ENCODE results near the gene MAPRE2.

Gene MAPRE2

DNA sequence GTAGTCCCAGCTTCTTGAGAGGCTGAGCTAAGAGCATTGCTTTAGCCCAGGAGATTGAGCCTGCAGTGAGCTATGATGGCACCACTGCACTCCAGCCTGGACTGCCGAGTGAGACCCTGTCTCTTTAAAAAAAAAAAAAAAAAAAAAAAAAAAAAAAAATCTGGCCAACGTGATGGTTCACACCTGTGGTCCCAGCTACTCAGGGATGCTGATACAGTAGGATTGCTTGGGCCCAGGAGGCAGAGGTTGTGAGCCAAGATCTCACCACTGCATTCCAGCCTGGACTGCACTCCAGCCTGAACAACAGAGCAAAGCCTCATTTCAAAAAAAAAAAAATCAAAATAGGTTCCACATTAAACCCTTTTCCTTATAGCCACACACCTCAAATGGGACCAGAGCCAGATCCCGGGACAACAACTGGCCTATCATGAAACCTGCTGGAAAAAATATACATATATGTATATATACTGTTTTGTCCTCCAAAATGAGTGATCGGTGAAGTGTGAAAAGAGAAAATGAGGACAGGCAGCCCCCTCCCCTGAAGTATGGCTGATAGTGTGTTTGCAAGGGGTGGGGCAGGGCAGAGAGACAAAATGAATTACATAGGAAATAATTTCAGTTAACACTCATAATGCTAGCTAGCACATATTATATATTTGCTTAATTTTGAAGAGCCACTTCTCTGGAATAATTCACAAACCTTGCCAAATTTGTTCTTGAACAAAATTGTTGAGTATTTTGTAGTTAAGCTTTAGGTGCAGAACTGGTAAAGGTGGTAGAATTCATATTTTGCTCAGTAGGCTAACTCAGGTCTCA is 22.9 kb downstream of the MAPRE2 start:
- no peak for DNase-seq

DNA sequence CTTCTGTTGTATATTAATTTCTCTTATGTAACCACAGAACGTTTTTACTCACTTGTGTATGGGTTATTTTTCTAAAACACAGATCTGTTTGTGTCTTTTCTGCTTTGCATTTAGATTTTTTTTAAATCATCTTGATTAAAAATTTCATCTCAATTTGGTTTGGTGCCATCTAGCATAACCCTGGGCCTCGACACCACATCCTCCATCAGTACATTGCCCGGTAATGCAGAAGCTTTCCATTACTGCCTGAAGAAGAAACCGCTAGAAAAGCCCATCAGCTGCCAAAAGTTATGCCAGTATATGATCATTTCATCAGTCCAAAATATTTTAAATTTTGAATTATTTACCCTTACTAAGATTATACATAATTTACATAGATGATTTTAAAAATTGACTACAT is 26.2 kb downstream of the MAPRE2 start:
- no peak for DNase-seq

DNA sequence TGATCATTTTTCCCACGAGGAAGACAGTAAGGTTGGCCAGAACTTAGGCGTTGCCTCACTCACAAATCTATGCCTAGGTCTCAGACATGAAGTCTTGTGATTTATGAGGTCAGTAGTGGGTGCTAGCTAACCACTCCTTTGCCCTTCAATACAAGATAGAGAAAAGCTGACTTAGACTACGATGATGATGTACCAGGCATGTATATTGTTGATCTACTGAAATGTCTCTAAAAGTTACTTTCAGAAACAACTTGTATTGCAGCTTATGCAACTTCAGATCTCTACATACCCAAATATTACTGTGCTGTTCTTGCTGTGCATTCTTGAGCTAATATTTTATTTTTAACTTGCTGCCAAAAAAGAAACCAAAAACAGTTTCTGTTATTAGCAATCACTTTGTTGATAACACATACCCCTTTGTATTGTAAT is 30.6 kb downstream of the MAPRE2 start:
- no peak for DNase-seq

DNA sequence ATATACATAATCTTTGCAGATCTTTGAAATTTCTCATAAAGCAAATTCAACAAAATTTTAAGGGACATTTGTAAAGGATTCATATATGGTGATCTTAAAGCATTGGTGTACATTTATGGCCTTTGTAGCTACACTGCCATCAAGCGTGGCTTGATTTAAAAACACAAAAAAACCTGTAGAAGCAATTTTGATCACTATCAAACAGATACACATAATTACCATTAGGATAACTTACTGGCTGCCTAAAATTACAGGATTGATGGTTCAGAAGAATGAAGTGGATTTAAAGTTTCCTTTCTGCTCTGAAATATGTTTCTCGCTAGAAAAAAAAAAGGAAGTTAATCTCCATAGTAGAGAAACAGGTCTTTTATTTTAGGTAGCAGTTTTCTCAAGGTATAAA is 31.4 kb downstream of the MAPRE2 start:
- DNase-seq: no peak

DNA sequence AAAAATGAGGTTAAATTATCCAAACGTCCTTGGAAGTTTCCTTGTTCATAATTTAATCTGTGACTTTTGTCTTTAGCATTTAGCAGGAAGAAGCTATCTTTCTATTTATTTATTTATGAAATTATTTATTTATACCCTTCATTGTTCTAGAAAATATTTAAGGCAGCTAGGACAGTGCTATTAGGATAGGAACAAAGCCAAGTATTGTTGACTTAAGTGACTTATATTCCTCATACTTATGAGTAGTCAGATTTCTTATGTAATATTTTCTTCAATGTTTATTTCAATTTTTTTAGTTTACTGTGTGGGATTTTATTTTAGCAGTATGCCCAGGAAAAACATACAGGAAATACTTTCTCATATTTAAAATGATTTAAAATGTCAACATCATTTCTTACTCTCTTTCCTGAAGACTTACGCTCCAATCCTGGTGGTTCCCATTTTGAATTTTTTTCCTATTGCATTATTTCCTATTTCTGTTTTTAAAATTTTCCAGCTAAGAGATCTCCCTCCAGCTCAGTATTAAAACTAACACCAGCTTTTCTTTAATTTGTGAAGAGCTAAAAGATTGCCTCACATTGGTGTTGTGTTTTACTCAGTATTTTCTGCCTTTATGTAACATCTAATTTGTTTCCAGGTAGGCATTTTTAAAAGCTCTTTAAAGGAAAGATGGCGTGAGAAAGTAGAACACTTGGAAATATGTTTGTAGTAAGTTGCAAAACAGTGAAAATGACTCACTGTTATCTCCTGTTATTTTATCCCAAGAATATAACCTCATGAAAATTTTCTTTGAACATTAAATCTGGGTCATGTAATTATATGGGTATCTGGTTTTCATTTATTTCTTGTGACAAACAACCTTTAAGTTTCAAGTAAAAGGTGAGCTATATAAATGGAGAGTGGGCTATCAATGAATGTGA is 32.2 kb downstream of the MAPRE2 start:
- no peak for DNase-seq

DNA sequence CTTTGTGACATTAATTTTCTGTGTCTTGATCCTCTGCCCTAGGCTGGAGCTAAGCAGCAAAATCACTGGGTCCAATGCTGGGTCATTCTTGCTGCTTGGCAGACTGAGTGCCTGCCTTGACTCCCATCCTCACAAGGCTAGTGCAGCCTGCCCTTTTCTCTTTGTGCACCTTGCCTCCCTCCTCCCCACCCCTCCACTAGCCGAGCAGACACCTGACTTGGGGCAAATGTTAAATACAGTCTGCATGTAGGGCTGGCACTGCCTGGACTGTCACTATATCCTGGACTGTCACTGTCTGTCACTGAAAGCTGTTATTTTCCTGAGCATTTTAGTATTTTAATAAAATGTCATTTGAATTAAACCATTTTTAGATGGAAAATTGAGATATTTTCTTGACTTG is 33.4 kb downstream of the MAPRE2 start:
- DNase-seq: no peak

DNA sequence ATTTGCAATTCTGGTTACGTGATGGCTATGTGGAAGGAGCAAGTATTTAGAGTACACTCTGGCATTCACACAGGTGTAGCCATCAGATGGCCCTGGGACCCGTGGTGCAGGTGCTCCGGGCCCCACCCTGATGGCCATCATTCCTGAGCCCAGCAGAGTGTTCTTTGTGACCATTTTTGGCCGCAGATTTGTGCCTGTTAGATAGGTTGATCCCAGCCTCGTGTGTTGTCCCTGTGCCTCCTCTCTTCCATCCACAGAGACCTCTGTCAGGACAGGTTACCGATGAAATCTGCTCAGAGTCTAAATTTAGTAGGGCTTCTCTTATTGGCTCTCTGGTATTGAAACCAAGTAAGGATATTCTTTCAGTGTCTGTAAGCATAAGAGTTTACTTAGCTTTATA is 33.9 kb downstream of the MAPRE2 start:
- no peak for DNase-seq

DNA sequence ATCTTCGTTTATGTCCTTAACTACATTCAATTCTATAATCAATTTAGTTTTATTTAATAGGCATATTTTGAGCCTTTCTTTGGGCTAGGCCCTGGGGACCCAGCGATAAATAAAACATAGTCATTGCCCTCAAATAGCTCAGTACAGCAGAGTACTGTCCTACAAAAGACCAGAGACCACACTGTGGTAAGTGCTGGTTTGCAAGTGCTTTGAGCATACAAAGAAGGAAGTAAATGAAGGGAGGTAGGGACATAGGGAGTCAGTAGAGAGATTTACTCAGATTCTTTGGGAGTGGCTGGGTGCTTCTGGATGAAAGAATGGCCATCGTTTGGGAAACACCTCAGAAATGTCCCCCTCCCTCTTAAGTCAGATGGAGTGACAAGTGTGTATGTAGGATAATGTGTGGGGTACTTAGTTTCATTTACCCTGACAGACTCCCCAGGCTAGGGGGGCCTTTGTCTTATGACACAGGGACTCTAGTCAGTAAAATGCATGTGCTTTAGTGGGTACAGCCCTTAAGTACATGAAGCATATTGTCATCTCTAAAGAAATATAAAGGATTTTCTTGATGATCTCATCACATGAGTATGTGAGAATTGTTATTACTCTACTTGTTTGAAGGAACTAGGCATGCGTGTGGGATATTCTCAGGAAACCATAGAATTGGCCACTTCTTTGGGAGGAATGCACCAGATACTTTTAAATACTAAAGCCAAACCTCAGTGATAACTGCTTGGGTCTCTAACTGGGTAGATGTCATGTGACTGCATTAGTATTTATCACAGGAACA is 35.1 kb downstream of the MAPRE2 start:
- DNase-seq: no peak

DNA sequence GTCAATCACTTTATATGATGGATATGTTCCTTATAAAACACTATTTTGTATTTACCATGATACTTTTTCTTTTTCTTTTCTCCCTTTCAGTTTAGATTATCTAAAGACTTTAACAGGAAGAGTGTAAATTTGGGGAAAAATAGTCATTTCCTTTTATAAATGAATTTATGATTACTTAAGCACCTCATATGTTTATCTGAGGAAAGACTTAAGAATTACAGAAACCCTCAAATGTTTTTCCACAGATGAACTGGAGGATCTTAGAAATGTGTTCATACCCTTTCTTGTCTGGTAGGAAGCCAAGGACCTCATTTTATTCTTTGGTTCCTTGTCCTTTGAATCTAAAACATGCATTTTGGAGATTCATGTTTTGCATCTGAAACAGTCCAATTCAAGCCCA is 36.7 kb downstream of the MAPRE2 start:
- DNase-seq: no peak

DNA sequence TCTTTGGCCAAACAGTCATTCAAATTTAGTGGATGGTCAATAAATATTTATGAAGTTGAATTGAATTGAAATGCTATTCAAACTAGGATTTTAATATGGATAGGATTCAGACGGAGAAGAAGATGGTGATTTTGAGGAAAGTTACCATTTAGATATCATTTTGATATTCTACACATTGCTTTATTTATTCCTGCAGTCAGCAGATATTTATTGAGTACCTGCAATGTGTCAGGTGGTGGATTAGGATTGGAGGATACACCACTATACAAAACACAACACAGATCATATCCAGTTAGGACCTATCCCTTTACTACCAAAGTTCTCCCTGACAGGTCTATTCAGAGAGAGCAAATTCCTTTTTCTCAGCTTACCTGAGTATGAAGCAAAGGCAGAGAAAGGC is 38.8 kb downstream of the MAPRE2 start:
- no peak for DNase-seq

DNA sequence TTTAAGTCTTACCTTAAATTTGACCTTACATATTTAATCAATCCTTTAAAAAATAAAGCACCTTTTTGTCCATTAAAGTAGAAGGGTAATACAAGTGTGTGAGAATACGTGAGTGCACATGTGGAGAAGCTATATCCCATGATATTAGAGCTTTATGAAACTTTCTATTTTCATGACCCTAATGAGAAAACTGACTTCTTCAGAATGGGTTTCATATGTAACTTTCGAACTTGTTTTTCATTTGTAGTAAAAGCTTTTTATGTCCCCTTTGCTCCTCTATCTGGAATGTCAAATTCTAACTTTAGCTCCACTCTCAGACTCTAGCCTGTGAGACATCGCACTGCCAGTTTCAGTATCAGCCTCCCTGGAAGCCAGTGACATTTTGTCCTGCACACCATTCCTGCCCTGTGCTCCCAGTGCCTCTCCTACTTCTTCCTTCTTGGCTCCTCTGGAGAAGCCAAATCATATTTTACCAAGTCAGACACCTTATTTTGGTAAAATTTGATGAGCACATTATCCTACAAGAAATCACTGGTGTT is 42.0 kb downstream of the MAPRE2 start:
- DNase-seq: no peak

DNA sequence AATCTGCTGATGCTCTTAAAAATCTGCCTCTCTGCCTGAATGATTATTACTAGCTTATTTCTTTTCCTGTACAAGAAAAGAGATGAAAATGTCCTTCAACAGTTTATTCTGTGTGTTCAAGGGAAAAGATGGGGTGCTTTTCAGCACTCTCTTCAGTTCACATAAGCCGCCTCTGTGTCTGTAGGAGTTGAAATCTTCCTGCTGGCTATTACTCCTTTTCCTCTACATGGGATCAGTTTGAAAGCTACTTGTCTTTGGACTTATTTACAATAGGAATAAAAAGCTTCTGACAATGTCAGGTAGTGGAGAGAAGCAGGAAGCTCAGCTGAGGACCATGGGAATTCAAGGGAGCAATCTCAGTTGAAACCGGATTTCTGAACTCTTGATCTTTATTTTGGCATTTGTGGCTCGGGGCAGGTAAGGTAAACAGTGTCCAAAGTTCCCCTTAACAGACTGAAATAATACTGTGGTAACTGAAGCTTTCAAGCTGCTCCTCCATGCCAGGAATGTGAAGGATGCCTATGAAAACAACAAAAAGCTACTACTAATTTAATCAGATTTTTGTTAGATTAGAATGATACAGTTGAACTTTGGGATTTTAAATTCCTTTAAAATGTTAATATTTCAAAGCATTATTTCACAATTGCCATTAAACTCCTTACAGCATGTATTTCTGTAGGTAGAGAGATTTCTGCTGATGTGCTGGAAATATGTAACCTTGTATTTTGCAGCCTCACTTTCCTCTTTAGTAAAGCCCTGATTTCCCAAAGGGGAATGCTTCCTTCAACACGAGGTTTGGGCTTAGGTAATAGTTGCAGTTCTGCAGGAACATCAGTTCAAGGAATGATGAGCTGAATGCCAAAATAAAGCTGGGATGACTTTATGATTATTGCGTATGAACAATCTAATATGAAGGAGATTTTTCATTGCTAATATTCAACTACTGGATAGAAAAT is 43.6 kb downstream of the MAPRE2 start:
- no peak for DNase-seq

DNA sequence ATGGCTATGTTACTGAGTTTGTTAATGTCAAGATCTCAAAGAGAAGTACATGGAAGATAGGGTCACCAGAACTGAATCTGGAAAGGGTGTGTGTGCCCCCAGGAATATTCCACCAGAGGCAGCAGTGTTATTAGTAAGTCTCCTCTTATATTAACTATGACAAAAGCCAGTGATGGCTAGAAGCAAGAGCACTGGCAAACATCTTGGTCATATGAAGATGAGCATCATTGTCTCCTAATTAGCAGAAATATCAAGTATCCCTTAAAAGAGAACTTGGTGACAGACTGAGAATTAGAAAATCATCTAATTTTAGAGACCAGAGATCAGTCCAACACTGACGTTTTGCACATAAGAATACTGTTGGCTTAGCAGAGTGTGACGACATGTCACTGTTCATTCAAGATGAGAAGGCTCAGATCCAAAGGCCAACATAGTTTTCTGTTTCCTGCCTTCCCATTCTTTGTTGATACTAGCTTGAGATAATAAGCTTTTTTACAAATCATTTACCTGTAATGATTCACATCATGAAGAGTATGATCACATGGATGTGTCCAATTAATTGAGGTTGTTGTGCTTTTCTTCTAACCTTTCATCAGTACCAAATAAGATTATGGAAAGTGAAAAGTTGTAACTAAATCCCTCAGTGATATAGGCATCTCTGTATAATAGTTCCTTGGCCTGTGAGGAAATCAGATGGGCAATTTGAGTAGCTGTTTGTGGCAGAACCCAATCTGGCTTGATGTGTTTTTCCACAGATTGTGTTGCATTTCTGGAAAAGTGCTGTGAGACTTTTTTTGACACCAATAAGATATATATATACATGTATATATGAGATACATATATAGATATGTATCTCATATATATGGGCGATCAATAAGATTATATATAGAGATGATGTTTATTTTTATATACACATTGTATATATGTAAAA is 44.5 kb downstream of the MAPRE2 start:
- DNase-seq: no peak

DNA sequence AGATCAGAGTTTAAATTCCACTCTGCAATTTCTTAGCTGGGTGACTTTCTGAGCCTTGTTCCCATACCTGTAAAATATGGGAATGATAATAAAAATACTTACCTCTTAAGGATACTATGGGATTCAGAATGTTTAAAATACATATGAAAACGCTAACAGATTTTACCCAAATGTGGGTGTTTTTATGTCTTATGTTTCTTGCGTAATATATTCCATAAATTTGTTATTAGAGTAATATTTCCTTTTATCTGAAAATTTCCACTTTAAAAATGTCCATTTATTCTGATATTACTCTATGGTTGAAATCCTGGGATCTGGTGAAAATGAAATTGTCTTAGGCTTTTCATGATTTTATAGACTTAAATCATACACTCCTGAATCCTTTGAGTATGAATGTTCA is 45.5 kb downstream of the MAPRE2 start:
- DNase-seq: no peak

DNA sequence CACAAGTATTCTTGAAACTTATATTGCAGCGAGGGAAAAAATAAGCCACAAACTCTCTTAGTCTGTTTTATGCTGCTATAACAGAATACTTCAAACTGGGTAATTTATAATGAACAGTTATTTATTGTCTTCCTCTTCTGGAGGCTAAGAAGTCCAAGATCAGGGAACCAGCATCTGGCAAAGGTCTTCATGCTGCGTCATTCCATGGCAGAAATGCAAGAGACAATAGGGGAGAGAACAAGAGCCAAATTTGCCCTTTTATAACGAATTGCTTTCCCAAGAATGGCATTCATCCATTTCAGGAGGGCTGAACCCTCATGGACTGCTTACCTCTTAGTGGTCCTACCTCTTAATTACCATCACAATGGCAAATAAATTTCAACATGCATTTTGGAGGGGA is 46.5 kb downstream of the MAPRE2 start:
- DNase-seq: no peak

DNA sequence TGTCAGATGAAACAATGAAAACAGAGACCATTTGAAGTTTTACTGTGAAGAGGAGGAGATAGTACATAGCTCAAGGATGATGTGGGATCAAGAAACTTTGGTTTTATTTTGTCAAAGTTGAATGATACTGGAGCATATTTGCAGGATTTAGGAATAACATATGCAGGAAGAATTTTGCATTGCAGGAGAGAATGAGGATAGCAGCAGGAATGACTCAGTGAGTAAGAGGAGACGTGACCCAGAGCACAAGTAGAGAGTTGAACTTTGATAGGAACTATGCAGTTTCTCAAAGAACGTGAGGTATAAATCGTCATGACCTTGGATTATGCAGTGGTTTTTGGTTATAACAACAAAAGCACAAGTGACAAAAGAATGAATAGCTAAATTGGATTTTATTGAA is 47.7 kb downstream of the MAPRE2 start:
- DNase-seq: no peak

DNA sequence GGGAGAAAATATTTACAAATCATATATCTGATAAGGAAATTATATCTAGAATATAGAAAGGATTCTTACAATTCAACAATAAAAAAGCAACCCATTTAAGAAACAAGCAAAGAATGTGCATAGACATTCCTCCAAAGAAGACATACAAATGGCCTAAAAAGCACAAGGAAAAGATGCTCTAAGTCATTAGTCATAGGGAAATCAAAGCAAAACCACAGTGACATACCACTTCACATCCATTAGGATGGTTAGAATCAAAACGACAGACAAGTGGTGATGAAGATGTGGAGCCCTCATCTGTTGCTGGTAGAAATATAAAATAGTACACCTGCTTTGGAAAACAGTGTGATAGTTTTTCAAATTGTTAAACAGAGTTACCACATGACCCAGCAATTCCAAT is 48.2 kb downstream of the MAPRE2 start:
- no peak for DNase-seq

DNA sequence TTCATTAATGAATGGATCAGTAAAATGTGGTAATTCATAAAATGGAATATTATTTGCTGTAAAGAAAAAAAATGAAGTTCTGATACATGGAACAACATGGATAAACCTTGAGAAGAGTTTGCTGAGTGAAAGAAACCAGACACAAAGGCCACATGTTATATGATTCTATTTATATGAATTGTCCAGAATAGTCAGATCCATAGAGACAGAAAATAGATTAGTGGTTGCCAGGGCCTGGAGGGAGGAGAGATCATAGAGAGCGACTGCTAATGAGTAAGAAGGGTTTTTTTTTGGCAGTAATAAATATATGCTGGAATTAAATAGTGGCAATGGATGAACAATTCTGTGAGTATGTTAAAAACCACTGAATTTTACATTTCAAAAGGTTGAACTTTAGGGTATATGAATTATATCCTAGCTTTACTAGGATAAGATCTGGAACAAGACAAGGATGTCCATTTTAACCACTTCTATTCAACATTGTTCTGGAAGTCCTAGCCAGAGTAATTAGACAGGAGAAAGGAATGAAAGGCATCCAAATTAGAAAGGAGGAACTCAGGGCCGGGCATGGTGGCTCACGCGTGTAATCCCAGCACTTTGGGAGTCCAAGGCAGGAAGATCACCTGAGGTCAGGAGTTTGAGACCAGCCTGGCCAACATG is 48.8 kb downstream of the MAPRE2 start:
- DNase-seq: no peak

DNA sequence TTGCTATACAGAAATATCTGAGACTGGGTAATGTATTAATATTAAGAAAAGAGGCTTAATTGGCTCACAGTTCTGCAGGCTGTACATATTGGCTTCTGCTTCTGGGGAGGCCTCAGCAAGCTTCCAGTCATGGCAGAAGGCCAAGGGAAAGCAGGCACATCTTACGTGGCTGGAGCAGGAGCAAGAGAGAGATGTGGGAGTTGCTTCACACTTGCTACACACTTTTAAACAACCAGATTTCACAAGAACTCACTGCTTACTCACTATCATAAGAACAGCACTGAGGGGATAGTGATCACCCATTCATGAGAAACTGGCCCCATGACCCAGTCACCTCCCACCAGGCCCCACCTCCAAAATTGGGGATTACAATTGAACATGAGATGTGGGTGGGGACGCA is 50.6 kb downstream of the MAPRE2 start:
- no peak for DNase-seq

All from right hindlimb (tissue), 1 donor.